NCI-H345 treated with DMSO at 0.1 percent for 48 hours (cell line): ENCODE results near the gene UBE2I.

Experiments used
- DNase-seq: peaks from one replicate; lab custom pipeline; 2025; ENCODE audit not compliant: unreplicated experiment; lab: John Stamatoyannopoulos, UW

Gene UBE2I

GRCh38 chr16:1341495-1342420, 32.3 kb downstream of the UBE2I start:
- no peak for DNase-seq

GRCh38 chr16:1342526-1343427, 33.3 kb downstream of the UBE2I start:
- peak; percentile 94 for DNase-seq

- no peak for DNase-seq
Measured at GRCh38 chr16:1343428-1344242, 34.2 kb downstream of the UBE2I start.

GRCh38 chr16:1344499-1344898, 35.1 kb downstream of the UBE2I start:
- no peak for DNase-seq

- DNase-seq: no peak
Measured at GRCh38 chr16:1345087-1345486, 35.7 kb downstream of the UBE2I start.

- no peak for DNase-seq
Measured at GRCh38 chr16:1345651-1346421, 36.4 kb downstream of the UBE2I start.

GRCh38 chr16:1346422-1347285, 37.2 kb downstream of the UBE2I start:
- no peak for DNase-seq

GRCh38 chr16:1347286-1347855, 37.9 kb downstream of the UBE2I start:
- DNase-seq: no peak

GRCh38 chr16:1347962-1348361, 38.5 kb downstream of the UBE2I start:
- no peak for DNase-seq

GRCh38 chr16:1348441-1348840, 39.0 kb downstream of the UBE2I start:
- DNase-seq: no peak

- DNase-seq: no peak
Measured at GRCh38 chr16:1348926-1349325, 39.5 kb downstream of the UBE2I start.

- no peak for DNase-seq
Measured at GRCh38 chr16:1349351-1349750, 39.9 kb downstream of the UBE2I start.

GRCh38 chr16:1349951-1350350, 40.5 kb downstream of the UBE2I start:
- DNase-seq: no peak

GRCh38 chr16:1350691-1351090, 41.3 kb downstream of the UBE2I start:
- DNase-seq: no peak

GRCh38 chr16:1351215-1351581, 41.8 kb downstream of the UBE2I start:
- DNase-seq: no peak

- DNase-seq: peak; percentile 64
Measured at GRCh38 chr16:1351582-1352362, 42.3 kb downstream of the UBE2I start, which contains the start of the genes GNPTG and TSR3. TSS of gene GNPTG (plus strand) at chr16:1351931. CDS start at chr16:1351966, 35 bp downstream. TSS of gene TSR3 (minus strand) at chr16:1351878. CDS start at chr16:1351804, 74 bp downstream.

GRCh38 chr16:1354815-1355540, 45.5 kb downstream of the UBE2I start:
- no peak for DNase-seq
